ENCODE measurements around the gene TPRN. TPM values are rescaled to one million over a fixed set of nuclear protein-coding genes. Genes with fewer than 3 reads are reported as not detected.

The TPRN gene
- total and polyA plus RNA-seq, 9 of the 15 experiments (the other 6 are each of a cell fraction or from before 2014, with no cell fraction given), result 0.31 to 31.9 (median 4.4) TPM

GRCh38 chr9:137188490-137189296 is 11.8 kb downstream of the TPRN start, which contains the start of the genes ANAPC2 and SSNA1 (continued):
- TF ChIP-seq IFI16 (CRISPR knock-in tag; IDR thresholded peaks at IDR 0.05) (no peak), CBX5 (IDR thresholded peaks at IDR 0.05; ENCODE audit: borderline replicate concordance, low read depth) (0 out of 2 replicates have a peak, but pooled peaks have one; percentile 59), ELF4 (CRISPR knock-in tag; IDR thresholded peaks at IDR 0.05) (peak; percentile 44; the same call in 1 of the 2 replicates), PCBP1 (IDR thresholded peaks at IDR 0.05; ENCODE audit: low read depth, low read length, poor library complexity, severe bottlenecking) (no peak), KAT2B (IDR thresholded peaks at IDR 0.05; ENCODE audit: low read depth, low read length) (peak; percentile 65), LARP7 (IDR thresholded peaks at IDR 0.05) (no peak), ETS2 (tag; IDR thresholded peaks at IDR 0.05; ENCODE audit: borderline replicate concordance, poor library complexity, severe bottlenecking) (no peak), ZNF77 (CRISPR knock-in tag; IDR thresholded peaks at IDR 0.05) (no peak), GTF2F1 (IDR thresholded peaks at IDR 0.05; ENCODE audit: low read depth, low read length) (no peak), JUN (IDR thresholded peaks at IDR 0.05; ENCODE audit: borderline replicate concordance, low read depth, low read length) (peak; percentile 69; the same call in 1 of the 2 replicates), JUN (CRISPR knock-in tag; IDR thresholded peaks at IDR 0.05; ENCODE audit: borderline replicate concordance) (no peak), RBFOX2 (IDR thresholded peaks at IDR 0.05; ENCODE audit: low read depth, low read length) (peak; percentile 96), CHD4 (IDR thresholded peaks at IDR 0.05; ENCODE audit: insufficient read depth, insufficient replicate concordance, low read depth, low read length, poor library complexity, severe bottlenecking) (no peak), TAF1 (IDR thresholded peaks at IDR 0.05; ENCODE audit: control insufficient read depth, extremely low read depth, insufficient read depth, low read length, severe bottlenecking) (peak; percentile 85), HIVEP1 (CRISPR knock-in tag; IDR thresholded peaks at IDR 0.05) (no peak), PTTG1 (tag; IDR thresholded peaks at IDR 0.05; ENCODE audit: low read depth) (no peak), WHSC1 (IDR thresholded peaks at IDR 0.05; ENCODE audit: low read length) (no peak), ZNF212 (CRISPR knock-in tag; IDR thresholded peaks at IDR 0.05) (no peak), CGGBP1 (CRISPR knock-in tag; IDR thresholded peaks at IDR 0.05) (peak; percentile 35; the same call in 1 of the 2 replicates), ZNF121 (CRISPR knock-in tag; conservative IDR thresholded peaks at IDR 0.05) (no peak), EP400 (IDR thresholded peaks at IDR 0.05) (peak; percentile 85; the same call in 1 of the 2 replicates)
- TF ChIP-seq, protein P1, sequence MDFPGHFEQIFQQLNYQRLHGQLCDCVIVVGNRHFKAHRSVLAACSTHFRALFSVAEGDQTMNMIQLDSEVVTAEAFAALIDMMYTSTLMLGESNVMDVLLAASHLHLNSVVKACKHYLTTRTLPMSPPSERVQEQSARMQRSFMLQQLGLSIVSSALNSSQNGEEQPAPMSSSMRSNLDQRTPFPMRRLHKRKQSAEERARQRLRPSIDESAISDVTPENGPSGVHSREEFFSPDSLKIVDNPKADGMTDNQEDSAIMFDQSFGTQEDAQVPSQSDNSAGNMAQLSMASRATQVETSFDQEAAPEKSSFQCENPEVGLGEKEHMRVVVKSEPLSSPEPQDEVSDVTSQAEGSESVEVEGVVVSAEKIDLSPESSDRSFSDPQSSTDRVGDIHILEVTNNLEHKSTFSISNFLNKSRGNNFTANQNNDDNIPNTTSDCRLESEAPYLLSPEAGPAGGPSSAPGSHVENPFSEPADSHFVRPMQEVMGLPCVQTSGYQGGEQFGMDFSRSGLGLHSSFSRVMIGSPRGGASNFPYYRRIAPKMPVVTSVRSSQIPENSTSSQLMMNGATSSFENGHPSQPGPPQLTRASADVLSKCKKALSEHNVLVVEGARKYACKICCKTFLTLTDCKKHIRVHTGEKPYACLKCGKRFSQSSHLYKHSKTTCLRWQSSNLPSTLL (IDR thresholded peaks at IDR 0.05), result no peak
- TF ChIP-seq, protein P2, sequence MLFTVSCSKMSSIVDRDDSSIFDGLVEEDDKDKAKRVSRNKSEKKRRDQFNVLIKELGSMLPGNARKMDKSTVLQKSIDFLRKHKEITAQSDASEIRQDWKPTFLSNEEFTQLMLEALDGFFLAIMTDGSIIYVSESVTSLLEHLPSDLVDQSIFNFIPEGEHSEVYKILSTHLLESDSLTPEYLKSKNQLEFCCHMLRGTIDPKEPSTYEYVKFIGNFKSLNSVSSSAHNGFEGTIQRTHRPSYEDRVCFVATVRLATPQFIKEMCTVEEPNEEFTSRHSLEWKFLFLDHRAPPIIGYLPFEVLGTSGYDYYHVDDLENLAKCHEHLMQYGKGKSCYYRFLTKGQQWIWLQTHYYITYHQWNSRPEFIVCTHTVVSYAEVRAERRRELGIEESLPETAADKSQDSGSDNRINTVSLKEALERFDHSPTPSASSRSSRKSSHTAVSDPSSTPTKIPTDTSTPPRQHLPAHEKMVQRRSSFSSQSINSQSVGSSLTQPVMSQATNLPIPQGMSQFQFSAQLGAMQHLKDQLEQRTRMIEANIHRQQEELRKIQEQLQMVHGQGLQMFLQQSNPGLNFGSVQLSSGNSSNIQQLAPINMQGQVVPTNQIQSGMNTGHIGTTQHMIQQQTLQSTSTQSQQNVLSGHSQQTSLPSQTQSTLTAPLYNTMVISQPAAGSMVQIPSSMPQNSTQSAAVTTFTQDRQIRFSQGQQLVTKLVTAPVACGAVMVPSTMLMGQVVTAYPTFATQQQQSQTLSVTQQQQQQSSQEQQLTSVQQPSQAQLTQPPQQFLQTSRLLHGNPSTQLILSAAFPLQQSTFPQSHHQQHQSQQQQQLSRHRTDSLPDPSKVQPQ (CRISPR knock-in tag; IDR thresholded peaks at IDR 0.05; ENCODE audit: borderline replicate concordance), result no peak
